Measurements from ENCODE around the gene C16orf74.

C16orf74 gene

DNA sequence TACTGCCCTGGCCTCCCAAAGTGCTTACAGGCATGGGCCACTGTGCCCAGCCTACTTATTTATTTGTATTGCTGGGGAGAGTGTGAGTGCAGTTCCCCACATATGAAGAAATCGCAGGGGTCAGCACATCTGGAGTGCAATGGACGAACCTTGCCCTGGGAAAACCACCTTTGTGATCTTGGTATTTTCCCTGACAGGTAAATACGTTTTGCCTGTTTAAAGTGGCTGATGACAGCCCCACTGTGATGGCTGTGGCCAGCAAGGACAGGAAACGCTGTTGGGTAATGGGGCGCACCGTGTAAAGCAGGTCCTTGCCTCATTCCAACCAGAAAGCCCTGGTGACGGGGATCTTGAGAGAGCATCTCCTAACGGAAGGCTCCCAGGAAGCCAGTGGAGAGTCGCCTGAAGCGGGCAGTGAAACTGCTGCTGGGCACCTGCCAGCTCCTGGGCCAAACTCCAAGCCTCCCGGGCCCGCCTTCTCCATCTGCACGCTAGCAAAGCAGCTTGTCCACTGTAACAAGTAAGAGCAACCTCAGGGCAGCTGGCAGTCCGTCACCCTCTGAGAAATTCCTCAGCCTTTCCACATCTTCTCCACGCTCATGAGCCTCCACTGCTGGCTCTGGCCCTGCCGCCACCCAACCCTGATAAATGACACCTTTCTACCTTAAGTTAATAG lies 30.9 kb upstream of the C16orf74 start:
- no peak overlapping the region for H3K27ac ChIP-seq
- DNase-seq (ENCODE audit: low read depth, low spot score), result no peak
- TF ChIP-seq EZH2 (IDR thresholded peaks at IDR 0.05) (no peak), FOXP2 (optimal IDR thresholded peaks at IDR 0.05; ENCODE audit: control extremely low read depth, extremely low read length, insufficient read depth) (no peak), POLR2AphosphoS5 (IDR thresholded peaks at IDR 0.05; ENCODE audit: borderline replicate concordance, low read depth, low read length) (no peak)

GRCh38 chr16:85781156-85781555 lies 30.3 kb upstream of the C16orf74 start:
- H3K36me3 ChIP-seq (ENCODE audit: insufficient read depth, low read length), result peaks cover 9% of the 10 kb centered on the region; the same call in 1 of the 2 replicates

More for the DNA sequence above, 30.9 kb upstream of the C16orf74 start:
- no peak overlapping the region for H3K4me3 ChIP-seq
- H3K36me3 ChIP-seq (ENCODE audit: insufficient read depth, low read length), result peaks cover 13% of the 10 kb centered on the region; the same call in 1 of the 2 replicates
- no peaks in the 10 kb centered on the region for H3K9me3 ChIP-seq (ENCODE audit: low read depth, low read length)
- no peak overlapping the region for H3K9ac ChIP-seq (ENCODE audit: insufficient read length)

GRCh38 chr16:85780281-85780680 lies 29.4 kb upstream of the C16orf74 start:
- Histone ChIP-seq H3K27ac (no peak overlapping the region), H3K36me3 (ENCODE audit: insufficient read depth, low read length) (peaks cover 8% of the 10 kb centered on the region; the same call in 1 of the 2 replicates), H3K9me3 (ENCODE audit: low read depth, low read length) (no peaks in the 10 kb centered on the region), H3K4me3 (no peak overlapping the region), H3K9ac (ENCODE audit: insufficient read length) (no peak overlapping the region)
- DNase-seq (ENCODE audit: low read depth, low spot score), result no peak
- no peak for TF ChIP-seq POLR2AphosphoS5 (IDR thresholded peaks at IDR 0.05; ENCODE audit: borderline replicate concordance, low read depth, low read length)
- TF ChIP-seq EZH2 (IDR thresholded peaks at IDR 0.05), result no peak
- TF ChIP-seq FOXP2 (optimal IDR thresholded peaks at IDR 0.05; ENCODE audit: control extremely low read depth, extremely low read length, insufficient read depth), result no peak

More at GRCh38 chr16:85781156-85781555, 30.3 kb upstream of the C16orf74 start:
- TF ChIP-seq EZH2 (IDR thresholded peaks at IDR 0.05) (no peak), FOXP2 (optimal IDR thresholded peaks at IDR 0.05; ENCODE audit: control extremely low read depth, extremely low read length, insufficient read depth) (no peak), POLR2AphosphoS5 (IDR thresholded peaks at IDR 0.05; ENCODE audit: borderline replicate concordance, low read depth, low read length) (no peak)
- H3K9me3 ChIP-seq (ENCODE audit: low read depth, low read length), result no peaks in the 10 kb centered on the region
- DNase-seq (ENCODE audit: low read depth, low spot score), result no peak
- no peak overlapping the region for H3K9ac ChIP-seq (ENCODE audit: insufficient read length)
- H3K27ac ChIP-seq, result no peak overlapping the region
- no peak overlapping the region for H3K4me3 ChIP-seq

DNA sequence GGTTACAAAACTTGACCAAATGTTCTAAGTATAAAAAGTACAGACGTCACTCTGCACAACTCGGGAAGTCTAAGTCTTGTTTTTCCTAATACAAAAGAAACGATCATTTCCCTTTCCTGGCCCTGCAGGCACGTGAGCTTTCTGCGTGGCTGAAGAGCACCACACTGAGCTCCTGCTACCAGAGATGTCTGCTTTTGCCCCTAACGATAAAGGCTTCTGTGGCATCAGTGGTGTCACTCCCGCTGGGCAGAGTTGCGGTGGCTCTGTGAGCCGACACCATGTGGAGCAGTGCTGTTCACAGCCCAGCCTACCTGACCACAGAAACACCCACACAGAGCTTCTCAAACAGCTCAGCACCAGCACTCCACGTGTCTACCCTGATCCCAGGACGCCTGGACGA lies 28.0 kb upstream of the C16orf74 start:
- no peak for DNase-seq (ENCODE audit: low read depth, low spot score)
- Histone ChIP-seq H3K9ac (ENCODE audit: insufficient read length) (no peak overlapping the region), H3K9me3 (ENCODE audit: low read depth, low read length) (no peaks in the 10 kb centered on the region), H3K27ac (no peak overlapping the region), H3K36me3 (ENCODE audit: insufficient read depth, low read length) (peaks cover 8% of the 10 kb centered on the region; the same call in 1 of the 2 replicates), H3K4me3 (no peak overlapping the region)
- no peak for TF ChIP-seq FOXP2 (optimal IDR thresholded peaks at IDR 0.05; ENCODE audit: control extremely low read depth, extremely low read length, insufficient read depth)
- no peak for TF ChIP-seq EZH2 (IDR thresholded peaks at IDR 0.05)
- TF ChIP-seq POLR2AphosphoS5 (IDR thresholded peaks at IDR 0.05; ENCODE audit: borderline replicate concordance, low read depth, low read length), result no peak

DNA sequence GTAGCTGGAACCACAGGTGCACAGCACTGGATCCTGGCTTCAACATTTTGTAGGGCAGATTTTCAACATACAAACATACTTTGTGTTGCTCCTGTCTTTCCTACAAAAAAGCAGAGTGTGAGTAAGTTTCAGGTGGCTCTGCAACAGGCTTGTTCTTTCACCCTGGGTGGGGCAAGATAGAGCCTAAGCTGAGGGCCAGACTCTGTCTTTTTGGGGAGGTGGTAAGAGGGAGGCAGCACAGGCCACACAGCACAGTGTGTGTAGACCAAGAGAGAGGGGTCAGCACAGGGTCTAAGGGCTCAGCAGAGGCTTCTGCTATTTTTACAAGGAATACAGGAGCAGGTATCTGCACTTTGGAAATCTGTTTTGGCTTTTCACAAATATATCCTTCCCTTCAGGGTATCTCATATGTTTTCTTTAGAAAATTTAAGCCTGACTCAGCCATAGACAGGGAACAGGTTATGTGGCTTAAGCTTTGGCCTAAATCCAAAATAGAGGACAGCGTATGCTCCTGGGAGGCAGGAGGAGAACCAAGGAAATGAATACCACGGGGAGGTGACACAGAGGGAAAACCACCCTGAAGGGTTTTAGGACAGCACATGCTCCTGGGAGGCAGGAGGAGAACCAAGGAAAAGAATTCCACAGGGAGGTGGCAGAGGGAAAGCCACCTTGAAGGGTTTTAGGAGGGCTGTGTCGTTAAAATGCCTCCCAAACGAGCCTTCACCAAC lies 26.9 kb upstream of the C16orf74 start:
- Histone ChIP-seq H3K36me3 (ENCODE audit: insufficient read depth, low read length) (peaks cover 8% of the 10 kb centered on the region; the same call in 1 of the 2 replicates), H3K9ac (ENCODE audit: insufficient read length) (no peak overlapping the region), H3K27ac (no peak overlapping the region), H3K4me3 (no peak overlapping the region), H3K9me3 (ENCODE audit: low read depth, low read length) (no peaks in the 10 kb centered on the region)
- DNase-seq (ENCODE audit: low read depth, low spot score), result no peak
- no peak for TF ChIP-seq EZH2 (IDR thresholded peaks at IDR 0.05)
- no peak for TF ChIP-seq FOXP2 (optimal IDR thresholded peaks at IDR 0.05; ENCODE audit: control extremely low read depth, extremely low read length, insufficient read depth)
- TF ChIP-seq POLR2AphosphoS5 (IDR thresholded peaks at IDR 0.05; ENCODE audit: borderline replicate concordance, low read depth, low read length), result no peak

GRCh38 chr16:85774811-85775210 lies 23.9 kb upstream of the C16orf74 start:
- Histone ChIP-seq H3K9ac (ENCODE audit: insufficient read length) (no peak overlapping the region), H3K36me3 (ENCODE audit: insufficient read depth, low read length) (peaks cover 7% of the 10 kb centered on the region; the same call in 1 of the 2 replicates), H3K9me3 (ENCODE audit: low read depth, low read length) (no peaks in the 10 kb centered on the region), H3K4me3 (no peak overlapping the region), H3K27ac (no peak overlapping the region)
- DNase-seq (ENCODE audit: low read depth, low spot score), result no peak
- TF ChIP-seq FOXP2 (optimal IDR thresholded peaks at IDR 0.05; ENCODE audit: control extremely low read depth, extremely low read length, insufficient read depth) (no peak), POLR2AphosphoS5 (IDR thresholded peaks at IDR 0.05; ENCODE audit: borderline replicate concordance, low read depth, low read length) (no peak), EZH2 (IDR thresholded peaks at IDR 0.05) (no peak)

GRCh38 chr16:85774136-85774535 lies 23.2 kb upstream of the C16orf74 start:
- no peak for DNase-seq (ENCODE audit: low read depth, low spot score)

GRCh38 chr16:85773044-85773443 lies 22.1 kb upstream of the C16orf74 start:
- no peaks in the 10 kb centered on the region for H3K36me3 ChIP-seq (ENCODE audit: insufficient read depth, low read length)
- no peaks in the 10 kb centered on the region for H3K9me3 ChIP-seq (ENCODE audit: low read depth, low read length)
- no peak for TF ChIP-seq FOXP2 (optimal IDR thresholded peaks at IDR 0.05; ENCODE audit: control extremely low read depth, extremely low read length, insufficient read depth)
- TF ChIP-seq EZH2 (IDR thresholded peaks at IDR 0.05), result no peak
- TF ChIP-seq POLR2AphosphoS5 (IDR thresholded peaks at IDR 0.05; ENCODE audit: borderline replicate concordance, low read depth, low read length), result no peak
- H3K9ac ChIP-seq (ENCODE audit: insufficient read length), result no peak overlapping the region
- no peak overlapping the region for H3K27ac ChIP-seq
- no peak overlapping the region for H3K4me3 ChIP-seq
- no peak for DNase-seq (ENCODE audit: low read depth, low spot score)

More at GRCh38 chr16:85774136-85774535, 23.2 kb upstream of the C16orf74 start:
- no peak overlapping the region for H3K4me3 ChIP-seq
- H3K36me3 ChIP-seq (ENCODE audit: insufficient read depth, low read length), result peaks cover 5% of the 10 kb centered on the region; the same call in 1 of the 2 replicates
- no peaks in the 10 kb centered on the region for H3K9me3 ChIP-seq (ENCODE audit: low read depth, low read length)
- no peak for TF ChIP-seq POLR2AphosphoS5 (IDR thresholded peaks at IDR 0.05; ENCODE audit: borderline replicate concordance, low read depth, low read length)
- no peak for TF ChIP-seq EZH2 (IDR thresholded peaks at IDR 0.05)
- TF ChIP-seq FOXP2 (optimal IDR thresholded peaks at IDR 0.05; ENCODE audit: control extremely low read depth, extremely low read length, insufficient read depth), result no peak
- no peak overlapping the region for H3K27ac ChIP-seq
- no peak overlapping the region for H3K9ac ChIP-seq (ENCODE audit: insufficient read length)

Measured in SK-N-MC (cell line).